22Rv1 (cell line): Measurements from ENCODE around the gene ATP8B1.
"Not testable (repeated sequence)": the region's sequence is repeated elsewhere in the genome, so short reads cannot be mapped to it uniquely, and the experiment has no call there.

Source experiments
- H3K27ac ChIP-seq: fragments of 450-650 bp; 2 replicates; pipeline ENCODE4 v1.5.1; 2017
- CTCF ChIP-seq: fragments of 450-650 bp; IDR thresholded peaks from 2 replicates; pipeline ENCODE4 v1.5.1; 2017; ENCODE audit warnings: mild to moderate bottlenecking
- ZFX ChIP-seq: fragments of 450-650 bp; IDR thresholded peaks from 2 replicates; pipeline ENCODE4 v1.6.1; 2017; ENCODE audit warnings: antibody characterized with exemption, borderline replicate concordance

ATP8B1 gene

GRCh38 chr18:57738078-57738477 is 65.0 kb downstream of the ATP8B1 start:
- H3K27ac ChIP-seq = no peak overlapping the region
- TF ChIP-seq ZFX (no peak), CTCF (no peak)

GRCh38 chr18:57737400-57738060 is 65.6 kb downstream of the ATP8B1 start:
- TF ChIP-seq ZFX (no peak), CTCF (no peak)
- no peak overlapping the region for H3K27ac ChIP-seq

GRCh38 chr18:57735042-57735441 is 68.1 kb downstream of the ATP8B1 start:
- H3K27ac ChIP-seq = not testable (repeated sequence)

- no peak overlapping the region for H3K27ac ChIP-seq
- TF ChIP-seq CTCF (no peak), ZFX (no peak)
Measured at GRCh38 chr18:57733861-57734260, 69.3 kb downstream of the ATP8B1 start.

- H3K27ac ChIP-seq = no peak overlapping the region
- TF ChIP-seq CTCF (no peak), ZFX (no peak)
Measured at GRCh38 chr18:57730146-57730545, 73.0 kb downstream of the ATP8B1 start.

- no peak overlapping the region for H3K27ac ChIP-seq
- TF ChIP-seq ZFX (no peak), CTCF (no peak)
Measured at GRCh38 chr18:57728941-57729511, 74.1 kb downstream of the ATP8B1 start.

- H3K27ac ChIP-seq = no peak overlapping the region
Measured at GRCh38 chr18:57727952-57728807, 74.9 kb downstream of the ATP8B1 start.

GRCh38 chr18:57719211-57719935 is 83.7 kb downstream of the ATP8B1 start:
- H3K27ac ChIP-seq = not testable (repeated sequence)

More at GRCh38 chr18:57727952-57728807, 74.9 kb downstream of the ATP8B1 start:
- no peak for TF ChIP-seq ZFX
- TF ChIP-seq CTCF = no peak
